ENCODE results near the gene KHDC4. TPM values are rescaled to one million over a fixed set of nuclear protein-coding genes. Genes with fewer than 3 reads are reported as not detected.

The KHDC4 gene
- polyA plus RNA-seq, 1 donor: 75.2 TPM

Other genes starting within 250 kb of the KHDC4 start
- gene YY1AP1, start 245.6 kb downstream of the KHDC4 start, polyA plus RNA-seq: 57.1 TPM
- 96.3 TPM for gene DAP3, start 245.3 kb downstream of the KHDC4 start, polyA plus RNA-seq
- 51.0 TPM for gene GON4L, start 77.2 kb downstream of the KHDC4 start, polyA plus RNA-seq
- 19.0 TPM for gene SYT11, start 74.8 kb downstream of the KHDC4 start, polyA plus RNA-seq
- 57.1 TPM for gene RIT1, start 23.1 kb downstream of the KHDC4 start, polyA plus RNA-seq
- 0.34 TPM for gene RXFP4, start 7.2 kb upstream of the KHDC4 start, polyA plus RNA-seq
- 51.2 TPM for gene ARHGEF2, start 44.1 kb upstream of the KHDC4 start, polyA plus RNA-seq
- 281 TPM for gene SSR2, start 86.5 kb upstream of the KHDC4 start, polyA plus RNA-seq
- gene UBQLN4, start 119.4 kb upstream of the KHDC4 start, polyA plus RNA-seq: 43.9 TPM
- 64.0 TPM for gene LAMTOR2, start 120.4 kb upstream of the KHDC4 start, polyA plus RNA-seq
- gene RAB25, start 126.7 kb upstream of the KHDC4 start, polyA plus RNA-seq: 174 TPM
- 8.4 TPM for gene MEX3A, start 148.1 kb upstream of the KHDC4 start, polyA plus RNA-seq
- gene LMNA, start 180.3 kb upstream of the KHDC4 start, polyA plus RNA-seq: 138 TPM
- 6.4 TPM for gene SEMA4A, start 219.2 kb upstream of the KHDC4 start, polyA plus RNA-seq

All from large intestine (tissue), 1 donor.